IMR-90 (cell line): ENCODE data around the gene METTL24. TPM values are rescaled to one million over a fixed set of nuclear protein-coding genes. Genes with fewer than 3 reads are reported as not detected.

Experiments
- ATAC-seq: fragments of 200-7000 bp; cut with Tn5 transposase; 2 replicates; pipeline ENCODE4 v1.9.1; 2020; ENCODE audit warnings: low read depth, mild to moderate bottlenecking, moderate library complexity
- BruUV-seq: library from RNA; stranded (reverse); fragments of 400-500 nt; replicated peaks from 2 replicates; lab custom pipeline; 2021; lab: Mats Ljungman, UMichigan
- CTCF ChIA-PET: fragments of 300-600 bp; formaldehyde crosslinking; extraction: SDS; loops from one replicate; lab custom pipeline; 2021; ENCODE audit warnings: antibody characterized with exemption; lab: Yijun Ruan, JAX
- POLR2A ChIA-PET: fragments of 300-600 bp; sonication (Branson Sonifier 250); formaldehyde crosslinking; loops from one replicate; lab custom pipeline; 2022; ENCODE audit warnings: antibody characterized with exemption; ENCODE audit not compliant: unreplicated experiment; lab: Charles Lee
- DNase-seq: peaks from one replicate; pipeline ENCODE4 v3.0.0; 2013
- H2AFZ ChIP-seq: replicated peaks from 2 replicates; pipeline ENCODE3; 2013; ENCODE audit warnings: low read length, mild to moderate bottlenecking; ENCODE audit not compliant: poor library complexity
- H2AK5ac ChIP-seq: 2 replicates; pipeline ENCODE4 v1.6.1; 2013; ENCODE audit warnings: low read depth, low read length, inconsistent platforms
- H2AK9ac ChIP-seq: replicated peaks from 2 replicates; pipeline ENCODE3; 2013; ENCODE audit warnings: mild to moderate bottlenecking, low read depth, low read length, moderate library complexity; ENCODE audit not compliant: poor library complexity
- H2BK120ac ChIP-seq: 2 replicates; pipeline ENCODE4 v1.6.1; 2013; ENCODE audit warnings: low read depth, low read length, inconsistent platforms
- H2BK15ac ChIP-seq: 3 replicates; pipeline ENCODE4 v1.6.1; 2013; ENCODE audit warnings: low read depth, low read length, inconsistent platforms
- H2BK20ac ChIP-seq: 2 replicates; pipeline ENCODE4 v1.6.1; 2013; ENCODE audit warnings: low read depth, mild to moderate bottlenecking, inconsistent platforms, low read length, moderate library complexity
- H2BK5ac ChIP-seq: 2 replicates; pipeline ENCODE4 v1.6.1; 2013; ENCODE audit warnings: mild to moderate bottlenecking, low read depth, low read length, inconsistent platforms; ENCODE audit not compliant: poor library complexity, severe bottlenecking
- H3K14ac ChIP-seq: replicated peaks from 2 replicates; pipeline ENCODE4 v1.6.1; 2013; ENCODE audit warnings: low read depth, low read length, inconsistent platforms
- H3K18ac ChIP-seq: 2 replicates; pipeline ENCODE4 v1.6.1; 2013; ENCODE audit warnings: low read depth, low read length, control low read depth
- H3K23ac ChIP-seq: 2 replicates; pipeline ENCODE4 v1.6.1; 2013; ENCODE audit warnings: low read depth, low read length, inconsistent platforms
- H3K27ac ChIP-seq: 2 replicates; pipeline ENCODE4 v1.5.1; 2013; ENCODE audit warnings: mild to moderate bottlenecking, control low read depth, low read length; ENCODE audit not compliant: insufficient read depth
- H3K27me3 ChIP-seq: 2 replicates; pipeline ENCODE4 v1.6.1; 2013; ENCODE audit warnings: low read length; ENCODE audit not compliant: control insufficient read depth, insufficient read depth
- H3K36me3 ChIP-seq: 2 replicates; pipeline ENCODE4 v1.6.1; 2013; ENCODE audit warnings: low read length, mixed read lengths; ENCODE audit not compliant: control insufficient read depth, insufficient read depth
- H3K4ac ChIP-seq: 2 replicates; pipeline ENCODE4 v1.6.1; 2013; ENCODE audit warnings: low read depth, low read length, inconsistent platforms
- H3K4me1 ChIP-seq: 2 replicates; pipeline ENCODE4 v1.6.1; 2013; ENCODE audit warnings: low read length, mixed read lengths; ENCODE audit not compliant: control insufficient read depth, insufficient read depth
- H3K4me2 ChIP-seq: 2 replicates; pipeline ENCODE4 v1.6.1; 2013; ENCODE audit warnings: low read depth, mild to moderate bottlenecking, control low read depth, low read length, moderate library complexity
- H3K4me3 ChIP-seq: 2 replicates; pipeline ENCODE4 v1.5.1; 2013; ENCODE audit warnings: low read depth, mild to moderate bottlenecking, control low read depth, low read length, moderate library complexity; ENCODE audit not compliant: insufficient read depth
- H3K56ac ChIP-seq: 2 replicates; pipeline ENCODE4 v1.6.1; 2013; ENCODE audit warnings: low read length, inconsistent platforms; ENCODE audit not compliant: insufficient read depth; ENCODE audit errors: extremely low read depth
- H3K79me1 ChIP-seq, 2 experiments: 2 replicates each; pipeline ENCODE4 v1.6.1; 2013; ENCODE audit warnings: low read length in 2 of 2, inconsistent platforms in 1 of 2, low read depth in 1 of 2
- H3K9ac ChIP-seq: 2 replicates; pipeline ENCODE4 v1.6.1; 2013; ENCODE audit warnings: low read depth, low read length, control low read depth
- H3K9me1 ChIP-seq: 2 replicates; pipeline ENCODE4 v1.6.1; 2013; ENCODE audit warnings: low read length, inconsistent platforms; ENCODE audit not compliant: insufficient read depth
- H3K9me3 ChIP-seq: 2 replicates; pipeline ENCODE4 v1.6.1; 2013; ENCODE audit warnings: low read length; ENCODE audit not compliant: control insufficient read depth, insufficient read depth
- H4K20me1 ChIP-seq: 2 replicates; pipeline ENCODE4 v1.6.1; 2013; ENCODE audit warnings: low read length, inconsistent platforms; ENCODE audit not compliant: insufficient read depth
- H4K5ac ChIP-seq: 2 replicates; pipeline ENCODE4 v1.6.1; 2013; ENCODE audit warnings: mild to moderate bottlenecking, low read depth, low read length, control low read depth
- H4K8ac ChIP-seq, 2 experiments: 2 replicates each; pipeline ENCODE4 v1.6.1; 2013; ENCODE audit warnings: low read depth in 2 of 2, low read length in 2 of 2, control low read depth in 1 of 2, inconsistent platforms in 1 of 2
- H4K91ac ChIP-seq: 2 replicates; pipeline ENCODE4 v1.6.1; 2013; ENCODE audit warnings: low read depth, low read length, inconsistent platforms; ENCODE audit not compliant: insufficient read depth
- MXI1 ChIP-seq: IDR thresholded peaks from 2 replicates; pipeline ENCODE4 v1.6.1; 2012; ENCODE audit warnings: low read depth, mild to moderate bottlenecking, low read length, moderate library complexity, borderline replicate concordance
- WGBS, 2 experiments: methylation state at CpG; one replicate each; pipeline versions ENCODE4 v1.1.5 to v1.1.7; 2013; ENCODE audit warnings: missing lambda C conversion rate in 2 of 2; ENCODE audit not compliant: insufficient read length in 1 of 2; ENCODE audit errors: extremely low coverage in 2 of 2; 5-methylcytosine and 5-hydroxymethylcytosine counted together
- dilution Hi-C: fragments of 300-500 bp; cut with HindIII; formaldehyde crosslinking; loops from one replicate; pipeline ENCODE4 v1.14.3; 2018; ENCODE audit warnings: low sequenced_read_pairs; ENCODE audit not compliant: unreplicated experiment
- in situ Hi-C: fragments of 300-500 bp; cut with MboI; formaldehyde crosslinking; loops from 3 replicates; pipeline ENCODE4 v1.14.3; 2019; ENCODE audit warnings: low sequenced_read_pairs, inconsistent platforms, mixed read lengths
- intact Hi-C: fragments of 100-400 bp; cut with micrococcal nuclease; formaldehyde crosslinking; loops from 2 replicates; pipeline ENCODE4 v1.10.0; 2022
- polyA plus RNA-seq, 3 experiments: library from polyadenylated mRNA; depleted of rRNA; stranded (reverse); fragments of >200 nt; gene quantifications; 2 replicates each; pipeline ENCODE4 v1.2.3, GENCODE V29; 2012; ENCODE audit warnings: low replicate concordance in 1 of 3
- total RNA-seq: library from RNA; depleted of rRNA; stranded (reverse); fragments of >200 nt; gene quantifications from 2 replicates; pipeline ENCODE4 v1.2.3, GENCODE V29; 2012

The METTL24 gene
- total and polyA plus RNA-seq, 2 of the 4 experiments (the other 2 are of a cell fraction): not detected

DNA sequence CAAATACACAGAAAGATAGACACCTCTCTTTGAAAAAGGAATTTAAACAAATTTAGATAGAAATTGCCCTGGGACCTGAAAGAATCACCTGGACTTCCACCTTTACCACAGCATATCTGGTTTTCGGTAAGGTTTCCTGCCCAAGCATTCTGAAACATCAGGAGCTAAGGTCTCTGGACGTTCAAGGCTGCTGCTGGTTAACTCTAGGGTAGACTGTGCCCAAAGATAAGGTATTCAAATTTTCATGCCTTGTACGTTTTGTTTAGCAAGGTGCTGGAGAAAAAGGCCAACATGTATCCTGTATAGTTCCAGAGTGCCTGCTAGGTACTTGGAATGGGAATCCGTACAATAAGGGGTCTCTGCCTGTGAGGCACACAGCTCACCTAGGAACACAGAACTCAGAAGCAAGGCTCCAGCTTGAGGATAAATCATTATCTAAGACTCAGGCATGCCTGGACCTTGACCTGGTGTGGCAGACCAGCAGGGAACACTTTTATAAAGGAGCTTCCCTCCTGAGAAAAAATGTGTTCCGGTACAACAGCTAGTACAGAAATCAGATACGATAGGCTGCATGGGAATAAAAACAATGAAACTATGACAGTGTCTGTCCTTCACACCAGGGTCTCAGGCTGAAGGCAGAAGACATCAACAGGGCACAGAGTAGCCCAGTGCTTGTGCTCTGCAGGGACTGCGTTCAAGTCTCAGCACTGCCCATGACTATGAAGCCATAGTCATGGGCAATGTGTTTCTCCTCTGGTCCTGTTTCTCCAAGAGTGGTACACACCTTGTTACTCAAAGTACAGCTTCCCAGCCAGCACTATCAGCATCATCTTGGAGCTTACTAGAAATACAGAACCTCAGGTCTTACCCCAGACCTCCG, 70.4 kb downstream of the METTL24 start:
- Histone ChIP-seq H3K36me3 (no peaks in the 10 kb centered on the region), H4K5ac (no peak overlapping the region), H2AFZ (no peak overlapping the region), H2BK15ac (no peak overlapping the region), H4K20me1 (no peaks in the 10 kb centered on the region), H2BK5ac (no peak overlapping the region), H3K18ac (no peak overlapping the region), H3K9me3 (no peaks in the 10 kb centered on the region), H3K4me2 (no peak overlapping the region), H4K91ac (no peak overlapping the region), H3K27ac (no peak overlapping the region), H3K23ac (no peak overlapping the region), H3K27me3 (peaks cover 2% of the 10 kb centered on the region), H3K4me3 (no peak overlapping the region), H3K56ac (no peak overlapping the region), H3K9me1 (no peaks in the 10 kb centered on the region), H3K4ac (no peak overlapping the region), H2BK20ac (no peak overlapping the region), H2BK120ac (no peak overlapping the region), H3K9ac (no peak overlapping the region), H3K4me1 (no peaks in the 10 kb centered on the region), H4K8ac (no peak overlapping the region), H3K14ac (no peak overlapping the region), H2AK5ac (no peak overlapping the region), H3K79me1 (no peaks in the 10 kb centered on the region), H2AK9ac (no peak overlapping the region)
- WGBS, 2 experiments: 74% methylated on average over 5 of the region's 8 CpGs; no CpG with 5 or more reads in 1 of the 2 experiments
- no TSS peak for BruUV-seq
- ChIA-PET CTCF (interaction anchor here (0.9 kb wide), 1 partner anchor 66 kb away, joined by 3 read pairs; no protein-coding TSS in a partner anchor), POLR2A (no interaction called here)
- dilution Hi-C loops (no loop called here), in situ Hi-C loops (no loop called here), intact Hi-C loops (no loop called here)
- DNase-seq (no peak), ATAC-seq (no peak)
- no peak for TF ChIP-seq MXI1
